ENCODE results near the gene CFAP141.
A peak's percentile ranks its signal among the peaks of the same experiment; 100 is the strongest.
"Not testable (repeated sequence)": the region's sequence is repeated elsewhere in the genome, so short reads cannot be mapped to it uniquely, and the experiment has no call there.

Gene CFAP141

DNA sequence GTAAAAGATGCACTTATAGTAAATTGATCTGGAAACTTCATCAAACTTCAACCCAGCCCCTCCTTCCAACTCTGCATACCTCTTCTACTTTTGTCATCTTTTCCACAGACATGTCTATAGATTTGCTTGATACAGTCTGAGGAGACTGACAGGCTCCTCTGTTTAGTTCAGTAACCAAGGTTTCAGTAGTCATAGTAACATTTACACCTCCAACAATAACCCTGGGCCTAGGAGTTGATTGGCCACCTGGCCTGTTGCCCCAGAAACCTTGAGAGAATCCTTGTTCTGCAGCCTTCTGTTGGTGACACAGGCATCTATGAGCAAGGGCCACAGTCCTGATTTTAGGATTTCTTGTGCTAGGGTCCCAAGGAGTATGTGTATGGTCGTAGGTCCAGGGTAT lies at the start of gene CFAP141:
Gene CFAP141 (minus strand): TSS at position 138 of the 400 bp plus-strand sequence. CDS start 26 bp downstream, at position 112.
- no peak for DNase-seq (ENCODE audit: low read depth in 1 of 2, low spot score in 1 of 2)

DNA sequence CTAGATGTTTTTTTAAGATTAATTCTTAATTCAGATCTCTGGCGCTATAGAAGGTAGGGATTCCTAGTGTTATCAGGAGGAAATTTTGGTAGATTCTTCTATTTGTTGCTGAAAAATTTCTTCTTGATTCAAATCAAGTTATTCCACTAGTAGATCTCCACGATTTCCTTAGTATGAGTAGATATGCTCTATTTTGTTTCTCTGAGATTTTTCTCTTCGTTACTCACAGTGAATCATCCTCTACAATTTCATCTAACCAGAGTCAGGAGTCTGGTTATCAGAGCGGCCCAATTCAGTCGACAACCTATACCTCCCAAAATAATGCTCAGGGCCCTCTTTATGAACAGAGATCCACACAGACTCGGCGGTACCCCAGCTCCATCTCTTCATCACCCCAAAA lies 47.5 kb upstream of the CFAP141 start:
- no peak for DNase-seq (ENCODE audit: low read depth in 1 of 2, low spot score in 1 of 2)

DNA sequence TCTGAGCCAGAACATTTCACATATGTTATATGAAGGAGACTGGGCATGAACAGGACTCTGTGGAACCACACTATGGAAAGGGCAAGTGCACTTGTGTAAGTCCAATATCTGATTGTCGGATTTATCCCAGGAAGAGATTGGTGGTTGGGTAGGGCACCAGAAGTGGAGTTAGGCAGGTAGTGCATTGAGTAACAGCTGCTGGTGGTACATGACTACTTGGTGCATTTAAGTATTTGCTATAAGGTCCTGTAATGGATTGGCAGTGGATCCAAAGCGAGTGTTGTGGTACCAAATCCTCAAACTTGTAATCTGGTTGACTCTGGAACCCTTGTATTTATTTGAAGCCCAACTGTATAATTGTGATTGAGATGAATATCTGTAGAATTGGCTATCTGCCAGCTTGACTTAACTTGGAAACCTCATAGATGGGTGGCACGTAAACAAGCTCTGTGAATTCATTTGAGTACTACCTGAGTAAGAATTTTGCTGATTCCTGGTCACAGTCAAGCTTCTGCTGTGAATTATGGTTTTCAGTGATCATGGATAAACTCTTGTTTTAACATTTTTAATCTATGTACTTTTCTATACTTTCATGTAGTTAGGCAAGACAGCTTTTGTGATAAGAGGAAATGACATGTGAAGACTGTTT lies 35.7 kb upstream of the CFAP141 start:
- no peak for DNase-seq (ENCODE audit: low read depth in 1 of 2, low spot score in 1 of 2)

DNA sequence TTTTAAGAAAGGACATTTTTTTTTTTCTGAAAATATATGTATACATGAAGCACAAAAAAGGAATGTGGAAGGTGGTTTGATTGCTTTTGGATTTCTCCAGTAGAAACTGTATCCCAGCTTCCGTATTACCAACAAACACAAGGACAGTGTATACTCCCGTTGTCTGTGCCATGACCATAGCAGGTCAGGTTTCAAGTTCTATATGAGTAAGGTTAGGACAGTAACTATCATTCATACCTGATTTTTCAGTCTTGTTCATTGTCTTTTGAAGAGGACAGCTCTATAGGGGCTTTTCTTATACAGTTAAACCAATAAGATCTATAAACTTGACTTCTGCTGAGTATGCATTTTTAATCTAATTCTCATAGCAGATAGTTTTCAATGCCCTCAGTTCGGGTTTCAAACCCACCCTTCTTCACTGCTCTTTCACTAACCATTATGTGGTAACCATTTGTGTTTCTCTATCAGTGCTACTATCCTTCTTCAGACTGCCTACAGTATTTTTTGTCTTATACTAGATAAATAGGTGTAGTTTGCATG lies 34.2 kb upstream of the CFAP141 start:
- DNase-seq (ENCODE audit: low read depth in 1 of 2, low spot score in 1 of 2), result no peak

DNA sequence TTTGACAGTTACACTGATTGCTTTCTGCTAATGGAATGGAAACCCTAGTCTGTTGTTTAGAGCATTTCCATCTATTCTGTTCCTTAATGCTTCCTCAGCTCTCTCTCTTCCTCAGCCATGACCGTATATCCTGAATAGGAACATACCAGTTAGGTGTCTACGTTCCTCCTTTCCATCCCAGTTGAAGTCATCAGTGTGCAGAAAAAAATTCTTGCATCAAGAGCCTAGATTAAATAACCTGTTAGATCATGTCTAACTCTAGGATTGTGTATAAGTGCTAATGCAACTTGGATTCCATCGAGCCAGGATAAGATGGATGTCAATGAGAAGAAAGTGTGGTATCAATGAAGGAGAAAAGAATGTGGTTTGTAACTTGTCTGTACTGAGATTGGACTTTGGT lies 33.4 kb upstream of the CFAP141 start:
- no peak for DNase-seq (ENCODE audit: low read depth in 1 of 2, low spot score in 1 of 2)

DNA sequence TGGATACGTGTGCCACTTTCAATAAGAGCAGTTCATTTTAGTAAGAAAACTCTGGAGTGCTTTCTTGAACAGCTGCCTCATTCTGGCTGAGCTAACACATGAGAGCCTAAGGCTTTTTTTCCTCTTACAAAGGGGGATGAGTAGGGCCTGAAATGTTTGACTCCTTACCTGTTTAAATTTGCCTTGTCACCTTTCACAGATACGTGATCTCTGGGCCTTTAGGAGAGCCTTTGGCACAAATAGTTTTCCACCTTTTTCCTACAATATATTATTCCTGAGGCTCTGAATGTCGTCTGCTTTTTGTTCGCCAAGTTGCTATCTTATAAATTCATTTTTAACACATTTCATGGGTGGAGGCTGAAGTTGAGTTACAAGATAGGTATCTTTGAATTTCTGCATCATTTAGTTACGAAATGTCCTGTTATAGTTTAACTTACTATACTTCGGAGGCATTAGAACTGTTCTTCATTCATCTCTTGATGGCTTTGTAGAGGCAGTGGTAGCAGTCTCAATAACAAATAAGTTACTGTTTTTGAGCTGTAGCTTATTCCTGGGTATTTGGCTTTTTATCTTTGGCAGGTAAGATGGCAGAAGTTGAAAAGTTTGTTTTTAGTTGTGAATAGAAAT lies 31.9 kb upstream of the CFAP141 start:
- DNase-seq (ENCODE audit: low read depth in 1 of 2, low spot score in 1 of 2), result no peak

DNA sequence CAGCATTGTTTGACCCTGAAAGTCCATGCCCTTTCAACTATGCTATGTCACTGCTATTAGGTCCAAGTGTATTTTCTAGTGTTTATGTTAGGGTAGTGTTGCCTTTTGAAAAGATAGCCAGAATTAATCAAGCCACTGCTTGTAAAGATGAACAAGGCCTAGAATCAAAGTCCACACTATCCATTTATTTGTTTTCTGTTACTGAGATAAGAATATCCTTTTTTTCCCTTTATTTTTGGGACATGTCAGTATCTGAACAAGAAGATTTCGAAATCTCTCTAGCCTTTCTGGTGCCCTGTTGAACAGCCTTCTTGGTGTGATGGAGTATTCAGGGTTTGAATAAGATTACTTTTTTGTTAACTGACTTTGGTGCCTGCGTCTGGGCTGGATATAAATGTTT lies 31.3 kb upstream of the CFAP141 start:
- no peak for DNase-seq (ENCODE audit: low read depth in 1 of 2, low spot score in 1 of 2)

DNA sequence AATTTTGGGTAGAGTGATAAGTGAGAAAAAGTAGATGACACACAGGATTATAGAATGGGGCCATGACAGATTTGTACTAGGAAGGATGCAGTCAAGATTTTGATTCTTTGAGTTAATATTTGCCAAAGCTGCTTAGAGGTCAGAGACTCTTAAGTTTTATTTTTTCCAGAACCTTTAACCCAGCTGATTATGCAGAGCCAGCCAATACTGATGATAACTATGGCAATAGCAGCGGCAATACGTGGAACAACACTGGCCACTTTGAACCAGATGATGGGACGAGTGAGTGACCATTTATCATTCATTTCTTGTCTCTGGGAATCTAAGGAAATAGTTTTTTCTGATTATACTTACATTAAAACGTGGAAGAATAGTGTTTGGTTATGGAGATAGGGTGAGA lies 30.7 kb upstream of the CFAP141 start:
- DNase-seq (ENCODE audit: low read depth in 1 of 2, low spot score in 1 of 2), result no peak

DNA sequence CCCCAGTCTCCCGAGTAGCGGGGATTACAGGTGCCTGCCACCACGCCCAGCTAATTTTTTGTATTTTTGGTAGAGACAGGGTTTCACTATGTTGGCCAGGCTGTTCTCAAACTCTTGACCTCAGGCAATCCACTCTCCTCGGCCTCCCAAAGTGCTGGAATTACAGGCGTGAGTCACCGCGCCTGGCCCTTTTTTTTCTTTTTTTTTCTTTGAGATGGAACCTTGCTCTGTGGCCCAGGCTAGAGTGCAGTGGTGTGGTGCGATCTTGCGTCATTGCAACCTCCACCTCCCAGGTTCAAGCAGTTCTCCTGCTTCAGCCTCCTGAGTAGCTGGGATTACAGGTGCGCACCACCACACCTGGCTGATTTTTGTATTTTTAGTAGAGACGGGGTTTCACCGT lies 27.0 kb upstream of the CFAP141 start:
- DNase-seq (ENCODE audit: low read depth in 1 of 2, low spot score in 1 of 2), result not testable (repeated sequence)

DNA sequence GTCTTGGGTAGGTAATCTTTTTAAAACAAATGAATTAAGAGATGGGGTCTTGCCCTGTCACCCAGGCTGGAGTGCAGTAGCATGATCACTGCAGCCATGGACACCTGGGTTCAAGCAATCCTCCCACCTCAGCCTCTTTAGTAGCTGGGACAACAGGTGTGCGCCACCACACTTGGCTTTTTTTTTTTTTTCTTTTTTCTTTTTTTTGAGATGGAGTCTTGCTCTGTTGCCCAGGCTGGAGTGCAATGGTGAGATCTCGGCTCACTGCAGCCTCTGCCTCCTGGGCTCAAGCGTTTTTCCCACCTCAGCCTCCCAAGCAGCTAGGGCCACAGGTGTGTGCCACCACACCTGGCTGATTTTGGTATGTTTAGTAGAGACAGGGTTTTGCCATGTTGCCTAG lies 25.0 kb upstream of the CFAP141 start:
- not testable (repeated sequence) for DNase-seq (ENCODE audit: low read depth in 1 of 2, low spot score in 1 of 2)

DNA sequence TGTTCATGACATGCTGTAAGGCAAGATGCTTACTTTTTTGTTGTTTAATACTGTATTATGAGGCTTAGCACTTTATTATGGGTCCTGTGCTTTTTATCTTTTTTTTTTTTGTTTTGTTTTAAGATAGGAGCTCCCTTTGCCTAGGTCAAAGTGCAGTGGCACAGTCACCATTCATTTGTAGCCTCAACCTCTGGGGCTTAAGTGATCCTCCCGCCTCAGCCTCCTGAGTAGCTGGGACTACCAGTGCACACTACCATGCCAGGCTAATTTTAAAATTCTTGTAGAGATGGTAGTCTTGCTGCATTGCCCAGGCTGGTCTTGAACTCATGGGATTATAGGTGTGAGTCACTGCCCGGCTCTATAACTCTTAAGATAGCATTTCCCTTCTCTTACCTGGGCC lies 19.2 kb upstream of the CFAP141 start:
- DNase-seq (ENCODE audit: low read depth in 1 of 2, low spot score in 1 of 2), result no peak

DNA sequence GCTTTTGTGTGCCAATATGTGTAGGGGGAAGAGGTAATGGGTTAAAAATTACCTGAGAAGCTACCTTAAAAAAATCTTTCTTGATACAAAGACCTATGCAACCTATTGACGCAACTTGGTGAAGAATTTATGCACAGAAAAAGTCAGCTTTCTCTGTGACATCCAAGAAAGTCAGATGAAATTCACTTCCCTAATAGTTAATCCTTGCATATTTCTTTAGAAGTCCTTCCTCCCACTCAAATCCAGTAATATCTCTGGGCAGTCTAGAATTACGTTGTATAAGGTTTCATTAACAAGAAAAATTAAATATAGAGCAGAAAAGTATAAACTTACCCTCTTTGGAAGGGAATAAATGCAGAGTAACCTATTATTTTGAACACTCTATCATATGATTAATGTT lies 17.5 kb upstream of the CFAP141 start:
- DNase-seq (ENCODE audit: low read depth in 1 of 2, low spot score in 1 of 2), result no peak

DNA sequence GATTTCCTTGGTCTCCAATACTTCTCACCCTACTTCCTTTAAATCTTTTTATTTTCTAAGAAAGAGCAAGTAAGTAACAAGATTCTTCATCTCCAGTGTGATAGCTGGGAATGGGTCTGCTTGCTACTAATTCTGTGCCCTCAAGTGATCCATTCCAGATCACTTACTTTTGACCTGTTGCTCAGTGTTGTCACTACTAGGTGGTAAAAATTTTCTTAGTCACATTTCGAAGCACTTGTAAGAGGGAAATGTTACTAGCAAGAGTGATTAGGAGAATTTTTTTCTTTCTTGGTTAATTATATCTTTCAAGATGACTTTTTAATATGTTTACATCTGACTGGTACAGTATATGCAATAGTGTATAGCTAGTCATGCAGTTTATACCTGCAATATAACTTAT lies 16.8 kb upstream of the CFAP141 start:
- DNase-seq (ENCODE audit: low read depth in 1 of 2, low spot score in 1 of 2), result no peak

DNA sequence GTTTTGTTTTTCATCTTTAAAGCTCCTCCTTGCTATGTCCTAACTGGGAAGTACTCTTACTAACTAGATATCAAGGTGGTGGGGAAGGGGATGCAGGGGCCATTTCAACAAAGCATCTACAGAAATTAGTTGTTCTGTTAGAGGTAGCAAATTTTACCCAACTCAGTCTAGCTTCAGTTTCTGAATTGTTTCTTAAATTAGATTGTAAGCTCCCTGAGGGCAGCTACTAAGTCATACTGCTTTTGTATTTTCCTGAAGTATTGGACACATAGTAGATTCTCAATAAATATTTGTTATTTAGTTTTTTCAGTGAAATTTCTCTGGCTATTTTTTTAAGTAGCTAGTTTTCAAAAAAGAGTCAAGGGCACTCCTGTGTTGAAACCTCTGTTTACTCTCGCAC lies 16.4 kb upstream of the CFAP141 start:
- no peak for DNase-seq (ENCODE audit: low read depth in 1 of 2, low spot score in 1 of 2)

DNA sequence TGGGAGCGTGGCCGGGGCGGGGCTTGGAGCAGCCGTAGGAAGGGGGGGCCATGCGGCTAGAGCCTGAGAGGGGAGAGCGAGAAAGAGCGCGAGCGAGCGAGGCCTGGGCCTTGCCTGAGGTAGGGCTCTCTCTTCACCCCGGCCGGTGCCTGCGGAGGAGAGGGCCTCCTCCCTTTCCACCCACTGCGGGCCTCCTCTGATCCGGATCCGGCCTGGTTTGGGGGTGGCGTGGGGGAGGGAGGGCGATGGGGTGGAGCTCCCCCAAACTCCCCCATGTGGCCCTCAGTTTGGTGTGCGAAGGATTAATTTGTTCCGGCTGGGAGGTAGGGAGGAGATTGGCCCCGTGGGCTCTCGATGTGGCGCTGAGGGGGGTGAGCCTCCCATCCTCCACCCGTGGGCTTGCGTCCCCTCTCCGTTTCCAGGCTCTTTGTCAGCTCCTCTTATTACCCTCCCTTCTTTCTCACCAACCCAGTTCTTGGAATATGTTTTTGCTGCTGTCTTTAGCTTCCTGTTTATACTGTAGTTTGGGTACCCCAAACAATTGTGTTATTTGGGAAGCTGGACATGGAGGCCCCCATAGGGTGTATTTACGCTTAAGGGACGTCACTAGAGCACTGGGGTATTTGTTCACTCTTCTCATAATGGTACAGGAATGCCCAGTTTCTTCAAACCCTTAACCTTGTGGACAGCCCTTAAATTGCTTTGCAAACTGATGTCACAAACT lies 15.3 kb upstream of the CFAP141 start:
- peak; percentile 45 to 51 for DNase-seq (ENCODE audit: low read depth in 1 of 2, low spot score in 1 of 2)

DNA sequence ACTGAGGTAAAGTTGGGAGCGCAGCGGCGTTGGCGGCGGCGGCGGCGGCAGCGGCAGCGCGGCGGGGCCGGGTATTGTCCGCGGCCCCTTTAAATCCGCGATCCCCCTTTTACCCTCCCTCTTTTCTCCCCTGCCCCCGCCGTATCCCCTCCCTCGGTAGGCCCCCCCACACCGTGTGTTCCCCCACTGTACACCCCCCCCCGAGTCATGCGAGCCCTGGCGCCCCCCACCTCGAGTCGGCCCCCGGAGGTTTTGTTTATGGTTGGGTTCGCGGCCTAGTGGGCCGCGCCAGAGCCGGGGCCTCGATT lies 14.8 kb upstream of the CFAP141 start:
- DNase-seq (ENCODE audit: low read depth in 1 of 2, low spot score in 1 of 2), result no peak

DNA sequence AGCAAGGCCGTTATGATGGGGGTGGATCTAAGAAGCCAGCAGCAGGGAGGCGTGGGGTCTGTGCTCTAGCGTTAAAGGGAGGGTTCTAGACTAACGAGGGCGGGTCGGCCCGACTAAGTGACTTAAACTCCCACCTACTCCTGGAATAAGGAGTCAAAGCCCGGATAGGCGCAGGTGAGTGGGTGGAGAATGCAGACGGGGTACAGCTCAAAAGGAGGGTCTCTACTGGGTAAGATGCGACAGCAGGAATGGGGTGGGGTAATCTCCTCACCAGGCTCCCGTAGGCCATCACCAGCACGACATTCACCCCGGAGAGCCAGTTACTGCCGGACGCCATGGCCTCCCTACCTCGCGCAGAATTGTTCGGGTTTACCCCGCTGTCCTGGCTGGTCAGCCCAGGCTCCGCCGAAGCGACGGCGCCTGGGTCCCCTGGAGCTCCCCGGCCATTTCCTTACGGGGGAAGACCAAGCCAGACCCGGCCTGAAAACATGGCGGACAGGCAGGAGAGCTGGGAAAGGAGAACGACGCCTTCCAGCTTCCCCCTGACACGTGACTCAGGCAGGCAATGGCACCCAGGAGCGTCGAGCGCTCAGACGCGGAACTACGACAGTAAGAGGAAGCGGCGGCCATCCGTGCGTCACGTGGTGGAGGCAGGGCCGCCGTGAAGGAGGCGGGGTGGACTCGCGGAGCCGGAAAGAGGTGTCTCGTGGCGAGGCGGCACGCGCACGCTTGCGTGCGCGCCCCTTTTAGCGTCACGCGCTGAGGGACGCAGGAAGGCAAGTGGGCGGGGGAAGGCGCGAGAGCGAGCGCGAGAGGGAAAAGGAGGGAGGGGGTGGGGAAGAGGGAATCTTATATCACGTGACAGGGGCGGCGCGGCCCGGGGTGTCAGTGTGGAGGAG lies 14.2 kb upstream of the CFAP141 start, which contains the start of gene UBAP2L:
Gene UBAP2L (plus strand): TSS at position 885 of the 899 bp plus-strand sequence. CDS start 4,169 bp downstream, outside the sequence.
- DNase-seq (ENCODE audit: low read depth in 1 of 2, low spot score in 1 of 2), result peak; percentile 96

DNA sequence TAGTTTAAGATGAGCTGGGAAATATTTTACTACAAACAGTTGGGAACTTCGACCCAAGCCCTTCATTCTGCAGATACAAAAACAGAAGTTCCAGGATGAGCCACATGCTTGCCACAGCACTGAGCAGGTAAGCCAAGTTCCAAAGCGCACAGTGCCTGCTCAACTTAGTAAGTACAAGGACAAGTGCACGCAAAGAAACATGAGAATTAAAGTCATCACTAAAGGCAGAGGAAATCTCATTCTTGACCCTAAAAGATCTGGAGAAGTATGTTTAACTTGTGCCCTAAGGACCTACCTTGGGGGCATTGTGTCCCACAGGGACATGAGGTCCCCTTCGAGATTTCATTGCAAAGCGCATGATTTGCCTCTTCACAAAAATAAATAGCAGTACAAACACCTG lies 13.4 kb upstream of the CFAP141 start:
- no peak for DNase-seq (ENCODE audit: low read depth in 1 of 2, low spot score in 1 of 2)

DNA sequence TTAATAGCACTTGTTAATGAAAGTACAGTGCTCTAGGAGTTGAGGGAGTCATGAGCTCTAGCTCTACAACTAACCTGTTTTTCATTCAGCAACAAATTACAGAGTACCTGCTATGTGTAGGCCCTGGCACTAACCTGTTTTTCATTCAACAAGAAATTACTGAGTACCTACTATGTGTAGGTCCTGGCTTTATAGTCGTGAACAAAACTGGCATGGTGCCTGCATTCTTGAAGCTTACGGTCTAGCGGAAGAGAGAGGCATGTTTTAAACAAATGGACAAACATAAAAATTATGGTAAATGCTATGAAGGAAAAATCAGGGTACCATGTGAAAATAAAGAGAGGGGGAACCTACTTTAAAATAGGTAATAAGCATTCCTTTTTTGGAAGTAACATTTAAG lies 12.4 kb upstream of the CFAP141 start:
- no peak for DNase-seq (ENCODE audit: low read depth in 1 of 2, low spot score in 1 of 2)

DNA sequence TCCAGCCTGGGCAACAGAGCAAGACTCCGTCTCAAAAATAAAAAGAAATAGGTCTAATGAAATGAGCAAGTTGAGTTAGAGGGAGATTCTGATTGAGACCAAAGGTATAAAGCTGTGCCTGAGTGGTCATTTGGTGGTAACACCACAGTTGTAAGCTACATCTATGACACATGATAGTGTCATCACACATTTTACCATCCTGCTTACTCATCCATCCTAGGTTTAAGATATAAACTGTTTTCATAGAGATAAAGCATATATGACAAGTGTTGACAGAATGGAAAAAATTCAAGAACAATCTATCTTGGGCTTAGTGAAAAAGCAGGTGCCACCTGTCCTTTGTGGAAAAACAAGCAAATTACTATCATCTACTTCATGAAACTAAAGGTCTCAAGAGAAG lies 7.1 kb upstream of the CFAP141 start:
- no peak for DNase-seq (ENCODE audit: low read depth in 1 of 2, low spot score in 1 of 2)

DNA sequence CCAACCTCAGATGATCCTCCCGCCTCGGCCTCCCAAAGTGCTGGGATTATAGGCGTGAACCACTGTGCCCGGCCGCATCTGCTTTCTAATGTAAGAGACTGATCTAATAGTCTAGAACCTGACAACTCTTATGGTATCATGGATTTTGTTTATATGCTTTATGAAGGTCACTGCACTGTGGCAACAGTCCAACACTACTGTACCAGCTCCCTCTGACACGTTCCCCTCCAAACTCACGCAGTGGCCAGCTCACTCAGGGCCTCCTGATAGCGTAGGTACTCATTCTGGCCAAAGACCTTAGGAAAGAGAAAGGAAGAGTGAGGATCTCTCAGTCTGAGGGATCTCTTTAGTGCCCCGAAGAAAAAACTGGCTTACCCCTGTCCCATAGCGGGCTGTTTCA lies 6.0 kb upstream of the CFAP141 start:
- DNase-seq (ENCODE audit: low read depth in 1 of 2, low spot score in 1 of 2), result no peak
